ENCODE measurements around the gene PPIL6.
"Not testable (repeated sequence)": the region's sequence is repeated elsewhere in the genome, so short reads cannot be mapped to it uniquely, and the experiment has no call there.

Gene PPIL6

GRCh38 chr6:109393157-109393885 lies 47.1 kb downstream of the PPIL6 start:
- DNase-seq = no peak

- DNase-seq = no peak
These were observed 50.7 kb downstream of the PPIL6 start for GRCh38 chr6:109389650-109390274.

- no peak for DNase-seq
These were observed 52.2 kb downstream of the PPIL6 start for GRCh38 chr6:109388265-109388664.

GRCh38 chr6:109383438-109383940 lies 56.9 kb downstream of the PPIL6 start:
- no peak for DNase-seq

- peak; percentile 98 for DNase-seq
These were observed 57.6 kb downstream of the PPIL6 start for GRCh38 chr6:109382576-109383437.

- peak; percentile 69 for DNase-seq
These were observed 58.5 kb downstream of the PPIL6 start, which contains the start of gene CD164 for GRCh38 chr6:109381747-109382575. Gene CD164, minus strand, starts transcription at chr6:109382467. Its CDS starts 89 bp downstream, at chr6:109382378.

GRCh38 chr6:109381061-109381746 lies 59.2 kb downstream of the PPIL6 start:
- peak; percentile 69 for DNase-seq

- DNase-seq = no peak
These were observed 60.7 kb downstream of the PPIL6 start for GRCh38 chr6:109379711-109380110.

- DNase-seq = no peak
These were observed 62.7 kb downstream of the PPIL6 start for GRCh38 chr6:109377717-109378116.

GRCh38 chr6:109374326-109374892 lies 66.0 kb downstream of the PPIL6 start:
- no peak for DNase-seq

- DNase-seq = no peak
These were observed 66.7 kb downstream of the PPIL6 start for GRCh38 chr6:109373762-109374161.

GRCh38 chr6:109373331-109373730 lies 67.1 kb downstream of the PPIL6 start:
- no peak for DNase-seq

- DNase-seq = peak; percentile 17
These were observed 68.3 kb downstream of the PPIL6 start for GRCh38 chr6:109372130-109372529.

GRCh38 chr6:109370792-109371191 lies 69.6 kb downstream of the PPIL6 start:
- no peak for DNase-seq

GRCh38 chr6:109370336-109370735 lies 70.1 kb downstream of the PPIL6 start:
- DNase-seq = no peak

- DNase-seq = no peak
These were observed 70.7 kb downstream of the PPIL6 start for GRCh38 chr6:109369728-109370127.

GRCh38 chr6:109364382-109365078 lies 75.9 kb downstream of the PPIL6 start:
- DNase-seq = not testable (repeated sequence)

- no peak for DNase-seq
These were observed 76.7 kb downstream of the PPIL6 start for GRCh38 chr6:109363753-109364152.

- DNase-seq = no peak
These were observed 78.1 kb downstream of the PPIL6 start for GRCh38 chr6:109362102-109362884.

- DNase-seq = no peak
These were observed 79.6 kb downstream of the PPIL6 start for GRCh38 chr6:109360791-109361190.

Measured in kidney glomerular epithelial cell (primary cell).